Measurements from ENCODE around the gene MRAS. TPM values are rescaled to one million over a fixed set of nuclear protein-coding genes. Genes with fewer than 3 reads are reported as not detected.

Gene MRAS
- total RNA-seq, 1 donor from 2014 or later, result 79.4 TPM

DNA sequence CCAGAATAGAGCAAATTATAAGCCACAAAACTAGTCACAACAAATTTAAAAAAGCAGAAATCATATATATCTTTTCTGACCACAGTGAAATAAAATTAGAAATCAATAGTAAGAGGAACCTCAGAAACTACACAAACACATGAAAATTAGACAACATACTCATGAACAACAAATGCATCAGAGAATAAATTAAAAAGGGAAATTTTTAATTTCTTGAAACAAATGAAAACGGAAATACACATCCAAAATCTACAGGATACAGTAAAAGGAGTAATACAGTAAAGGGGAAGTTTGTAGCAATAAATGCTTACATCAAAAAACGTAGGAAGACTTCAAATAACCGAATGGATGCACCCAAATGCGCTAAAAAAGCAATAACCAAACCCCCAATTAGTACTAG lies 37.9 kb upstream of the MRAS start:
- no peaks in the 10 kb centered on the region for H3K36me3 ChIP-seq
- intact Hi-C loops (cut with DNase I), result no loop called here
- H3K9me3 ChIP-seq, result no peaks in the 10 kb centered on the region
- no peaks in the 10 kb centered on the region for H3K27me3 ChIP-seq
- no peaks in the 10 kb centered on the region for H3K4me1 ChIP-seq
- DNase-seq (no peak), ATAC-seq (no peak)
- no peak overlapping the region for H3K4me3 ChIP-seq
- TF ChIP-seq, protein P1, sequence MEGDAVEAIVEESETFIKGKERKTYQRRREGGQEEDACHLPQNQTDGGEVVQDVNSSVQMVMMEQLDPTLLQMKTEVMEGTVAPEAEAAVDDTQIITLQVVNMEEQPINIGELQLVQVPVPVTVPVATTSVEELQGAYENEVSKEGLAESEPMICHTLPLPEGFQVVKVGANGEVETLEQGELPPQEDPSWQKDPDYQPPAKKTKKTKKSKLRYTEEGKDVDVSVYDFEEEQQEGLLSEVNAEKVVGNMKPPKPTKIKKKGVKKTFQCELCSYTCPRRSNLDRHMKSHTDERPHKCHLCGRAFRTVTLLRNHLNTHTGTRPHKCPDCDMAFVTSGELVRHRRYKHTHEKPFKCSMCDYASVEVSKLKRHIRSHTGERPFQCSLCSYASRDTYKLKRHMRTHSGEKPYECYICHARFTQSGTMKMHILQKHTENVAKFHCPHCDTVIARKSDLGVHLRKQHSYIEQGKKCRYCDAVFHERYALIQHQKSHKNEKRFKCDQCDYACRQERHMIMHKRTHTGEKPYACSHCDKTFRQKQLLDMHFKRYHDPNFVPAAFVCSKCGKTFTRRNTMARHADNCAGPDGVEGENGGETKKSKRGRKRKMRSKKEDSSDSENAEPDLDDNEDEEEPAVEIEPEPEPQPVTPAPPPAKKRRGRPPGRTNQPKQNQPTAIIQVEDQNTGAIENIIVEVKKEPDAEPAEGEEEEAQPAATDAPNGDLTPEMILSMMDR (IDR thresholded peaks at IDR 0.05), result no peak
- H3K27ac ChIP-seq, result no peak overlapping the region

DNA sequence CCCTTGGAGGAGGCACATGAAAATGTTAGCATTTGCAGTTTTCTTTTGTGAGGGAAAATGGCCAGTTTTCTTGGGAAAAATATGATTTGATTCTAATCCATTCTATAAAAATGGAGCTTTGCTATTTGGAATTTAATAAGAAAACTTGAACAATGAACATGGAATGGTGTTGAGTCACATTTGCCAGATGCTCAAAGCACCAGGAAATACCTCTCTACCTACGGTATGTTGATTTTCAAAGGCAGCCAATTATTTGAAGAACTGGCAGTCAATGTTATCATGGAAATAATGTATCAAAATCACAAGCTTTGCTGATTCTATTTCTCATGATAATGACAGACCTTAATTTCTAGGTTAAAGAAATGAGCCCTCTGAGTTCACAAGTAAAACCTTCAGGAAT lies 33.6 kb upstream of the MRAS start:
- no peak for ATAC-seq
- Histone ChIP-seq H3K36me3 (no peaks in the 10 kb centered on the region), H3K4me1 (no peaks in the 10 kb centered on the region), H3K27ac (no peak overlapping the region), H3K27me3 (no peaks in the 10 kb centered on the region), H3K9me3 (no peaks in the 10 kb centered on the region), H3K4me3 (no peak overlapping the region)
- TF ChIP-seq, protein P1 (IDR thresholded peaks at IDR 0.05), result no peak
- no peak for DNase-seq
- intact Hi-C loops (cut with DNase I), result no loop called here

DNA sequence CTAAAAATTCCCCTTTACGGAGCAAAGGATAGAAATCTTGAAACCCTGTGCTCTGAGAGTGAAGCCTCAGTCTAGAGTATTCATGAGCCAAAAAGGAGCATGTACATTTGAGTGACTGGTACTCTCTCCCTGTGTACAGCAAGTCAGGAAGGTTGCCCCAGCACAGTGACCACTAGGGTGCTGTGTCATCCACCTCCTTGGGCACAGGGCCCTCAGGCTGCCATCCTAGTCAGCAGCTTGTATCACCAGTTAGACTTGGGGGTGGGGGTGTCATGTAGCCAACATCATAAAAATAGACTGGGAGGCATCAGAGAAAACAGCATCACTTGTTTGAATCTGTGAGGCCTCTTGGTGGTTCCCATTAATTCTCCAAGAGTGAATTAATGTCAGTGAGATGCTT lies 30.7 kb upstream of the MRAS start:
- Histone ChIP-seq H3K36me3 (no peaks in the 10 kb centered on the region), H3K27ac (no peak overlapping the region)

DNA sequence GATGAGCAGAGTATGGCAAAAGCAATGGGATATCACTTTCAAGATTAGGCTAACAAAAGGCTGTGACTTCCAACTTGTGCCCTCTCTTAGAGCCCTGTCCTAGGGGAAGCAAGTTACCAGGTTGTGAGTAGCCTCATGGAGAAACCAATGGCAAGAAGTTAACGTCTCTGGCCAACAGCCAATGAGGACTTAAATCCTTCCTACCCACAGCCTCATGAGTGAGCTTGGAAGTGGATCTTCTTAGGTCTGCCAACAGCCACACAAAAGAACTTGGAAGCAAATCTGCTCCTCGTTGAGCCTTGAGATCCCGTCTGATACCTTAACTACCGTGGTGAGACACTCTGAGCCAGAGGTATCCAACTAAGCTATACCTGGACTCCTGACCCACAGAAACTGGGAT lies 24.4 kb upstream of the MRAS start:
- no peaks in the 10 kb centered on the region for H3K27me3 ChIP-seq
- ATAC-seq, result no peak
- intact Hi-C loops (cut with DNase I), result no loop called here
- no peaks in the 10 kb centered on the region for H3K9me3 ChIP-seq
- peaks cover 7% of the 10 kb centered on the region for H3K4me1 ChIP-seq
- no peak for DNase-seq
- no peaks in the 10 kb centered on the region for H3K36me3 ChIP-seq
- H3K4me3 ChIP-seq, result no peak overlapping the region
- no peak overlapping the region for H3K27ac ChIP-seq
- TF ChIP-seq, protein P1 (IDR thresholded peaks at IDR 0.05), result no peak

More for the DNA sequence above, 30.7 kb upstream of the MRAS start:
- intact Hi-C loops (cut with DNase I), result no loop called here
- no peaks in the 10 kb centered on the region for H3K4me1 ChIP-seq
- TF ChIP-seq, protein P1 (IDR thresholded peaks at IDR 0.05), result no peak
- ATAC-seq, result no peak
- H3K27me3 ChIP-seq, result no peaks in the 10 kb centered on the region
- H3K9me3 ChIP-seq, result no peaks in the 10 kb centered on the region
- no peak for DNase-seq
- H3K4me3 ChIP-seq, result no peak overlapping the region

DNA sequence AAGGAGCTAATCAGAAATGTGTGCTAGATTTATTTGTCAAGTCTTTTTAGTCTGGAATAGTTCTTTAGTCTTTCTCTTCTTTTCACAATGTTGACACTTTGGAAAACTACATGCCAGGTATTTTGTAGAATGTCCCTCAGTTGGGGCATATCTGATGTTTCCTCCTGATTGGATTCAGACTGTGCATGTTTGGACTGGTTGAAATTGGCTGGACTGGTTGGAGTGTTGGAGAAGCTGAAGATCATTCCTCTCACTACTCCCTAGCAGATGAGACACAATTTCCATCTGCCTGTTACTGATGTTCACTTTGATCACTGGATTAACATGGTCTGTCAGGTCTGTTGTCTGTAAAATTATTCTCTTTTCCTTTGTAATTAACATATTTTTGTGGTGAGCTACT lies 22.4 kb upstream of the MRAS start:
- TF ChIP-seq, protein P1 (IDR thresholded peaks at IDR 0.05), result no peak
- Histone ChIP-seq H3K36me3 (no peaks in the 10 kb centered on the region), H3K27ac (no peak overlapping the region), H3K4me3 (no peak overlapping the region), H3K4me1 (peaks cover 8% of the 10 kb centered on the region), H3K27me3 (no peaks in the 10 kb centered on the region), H3K9me3 (no peaks in the 10 kb centered on the region)
- ATAC-seq (no peak), DNase-seq (no peak)
- intact Hi-C loops (cut with DNase I), result no loop called here
